Right atrium auricular region (tissue), 2 donors: Measurements from ENCODE around the gene HNRNPCL1. TPM values are rescaled to one million over a fixed set of nuclear protein-coding genes. Genes with fewer than 3 reads are reported as not detected.

Source experiments
- DNase-seq: peaks from one replicate; pipeline ENCODE4 v3.0.0-alpha.2; 2019; ENCODE audit warnings: low spot score
- H3K27ac ChIP-seq, 2 donors: fragments of 200-600 bp; sonication (generic); 1 replicate in 1 of 2; 2 replicates in 1 of 2; pipeline ENCODE4 v1.5.1; 2016 to 2019
- H3K27me3 ChIP-seq, 2 donors: fragments of 200-600 bp; sonication (generic); one replicate each; pipeline versions ENCODE4 v1.5.1 to v1.6.0; 2017 to 2019
- H3K36me3 ChIP-seq: fragments of 200-600 bp; sonication (generic); one replicate; pipeline ENCODE4 v1.5.1; 2016
- H3K4me1 ChIP-seq, 2 donors: fragments of 200-600 bp; sonication (generic); one replicate each; pipeline versions ENCODE4 v1.5.1 to v1.6.0; 2017 to 2019
- H3K4me3 ChIP-seq, 2 donors: fragments of 200-600 bp; sonication (generic); 1 replicate in 1 of 2; 2 replicates in 1 of 2; pipeline ENCODE4 v1.5.1; 2017 to 2019; ENCODE audit warnings: mild to moderate bottlenecking in 1 of 2, moderate library complexity in 1 of 2
- H3K9me3 ChIP-seq, 2 donors: fragments of 200-600 bp; sonication (generic); one replicate each; pipeline ENCODE4 v1.5.1; 2019
- total RNA-seq, 2 donors: library from RNA; depleted of rRNA; stranded (reverse); fragments of >200 nt; gene quantifications; one replicate each; pipeline ENCODE4 v1.1.0, GENCODE V29; 2016
- TF ChIP-seq, protein P1 (sequence below), 2 donors: fragments of 200-600 bp; sonication (generic); IDR thresholded peaks; one replicate each; pipeline ENCODE4 v1.5.1; 2019; ENCODE audit warnings: antibody characterized with exemption in 2 of 2

HNRNPCL1 gene
- total RNA-seq, 2 donors from 2014 or later: not detected

- DNase-seq: no peak
- H3K4me1 ChIP-seq: no peaks in the 10 kb centered on the region
- H3K4me3 ChIP-seq: no peak overlapping the region
- no peaks in the 10 kb centered on the region for H3K36me3 ChIP-seq
- no peaks in the 10 kb centered on the region for H3K9me3 ChIP-seq
- H3K27ac ChIP-seq: no peak overlapping the region
- H3K27me3 ChIP-seq: no peaks in the 10 kb centered on the region
- TF ChIP-seq, protein P1, sequence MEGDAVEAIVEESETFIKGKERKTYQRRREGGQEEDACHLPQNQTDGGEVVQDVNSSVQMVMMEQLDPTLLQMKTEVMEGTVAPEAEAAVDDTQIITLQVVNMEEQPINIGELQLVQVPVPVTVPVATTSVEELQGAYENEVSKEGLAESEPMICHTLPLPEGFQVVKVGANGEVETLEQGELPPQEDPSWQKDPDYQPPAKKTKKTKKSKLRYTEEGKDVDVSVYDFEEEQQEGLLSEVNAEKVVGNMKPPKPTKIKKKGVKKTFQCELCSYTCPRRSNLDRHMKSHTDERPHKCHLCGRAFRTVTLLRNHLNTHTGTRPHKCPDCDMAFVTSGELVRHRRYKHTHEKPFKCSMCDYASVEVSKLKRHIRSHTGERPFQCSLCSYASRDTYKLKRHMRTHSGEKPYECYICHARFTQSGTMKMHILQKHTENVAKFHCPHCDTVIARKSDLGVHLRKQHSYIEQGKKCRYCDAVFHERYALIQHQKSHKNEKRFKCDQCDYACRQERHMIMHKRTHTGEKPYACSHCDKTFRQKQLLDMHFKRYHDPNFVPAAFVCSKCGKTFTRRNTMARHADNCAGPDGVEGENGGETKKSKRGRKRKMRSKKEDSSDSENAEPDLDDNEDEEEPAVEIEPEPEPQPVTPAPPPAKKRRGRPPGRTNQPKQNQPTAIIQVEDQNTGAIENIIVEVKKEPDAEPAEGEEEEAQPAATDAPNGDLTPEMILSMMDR (IDR thresholded peaks at IDR 0.05): no peak
Measured at GRCh38 chr1:12811409-12811784, 37.1 kb downstream of the HNRNPCL1 start.

DNA sequence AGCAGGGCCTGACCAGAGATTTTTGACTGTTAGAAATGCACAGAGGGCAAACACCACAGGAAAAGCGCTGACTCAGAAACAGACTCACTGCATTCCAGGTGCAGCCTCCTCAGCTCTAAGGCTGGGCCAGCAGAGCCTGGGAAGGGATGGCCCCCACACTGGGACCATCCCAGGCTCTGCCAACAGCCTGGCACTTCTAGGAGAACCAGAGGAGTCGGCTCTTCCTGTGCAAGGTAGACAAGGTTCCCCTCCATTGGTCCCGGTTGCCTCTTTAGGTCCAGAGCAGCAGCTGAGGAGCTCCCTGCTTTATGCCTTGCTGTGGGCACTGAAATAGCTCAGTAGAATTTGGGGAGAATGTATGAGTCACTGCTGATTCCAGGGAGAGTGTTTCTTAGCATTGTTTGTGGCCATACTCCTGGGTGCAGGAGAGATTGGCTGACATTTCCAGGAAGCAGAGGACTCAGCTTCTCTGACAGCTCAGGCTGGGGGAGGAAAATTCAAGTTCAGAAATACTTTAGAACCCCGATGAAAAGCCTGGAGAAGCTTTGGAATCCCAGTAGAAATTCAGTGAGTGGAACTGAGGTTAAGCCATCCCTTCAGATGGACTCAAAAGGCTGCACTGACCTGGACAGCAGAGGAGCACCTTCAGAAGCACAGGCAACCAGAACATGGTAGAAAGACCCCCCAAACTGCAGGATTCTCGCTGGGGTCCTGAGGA, 37.7 kb downstream of the HNRNPCL1 start:
- no peaks in the 10 kb centered on the region for H3K27me3 ChIP-seq
- H3K4me1 ChIP-seq: no peaks in the 10 kb centered on the region
- H3K9me3 ChIP-seq: no peaks in the 10 kb centered on the region
- H3K4me3 ChIP-seq: no peak overlapping the region
- DNase-seq: no peak
- no peaks in the 10 kb centered on the region for H3K36me3 ChIP-seq
- H3K27ac ChIP-seq: no peak overlapping the region
- TF ChIP-seq, protein P1 (IDR thresholded peaks at IDR 0.05): no peak

DNA sequence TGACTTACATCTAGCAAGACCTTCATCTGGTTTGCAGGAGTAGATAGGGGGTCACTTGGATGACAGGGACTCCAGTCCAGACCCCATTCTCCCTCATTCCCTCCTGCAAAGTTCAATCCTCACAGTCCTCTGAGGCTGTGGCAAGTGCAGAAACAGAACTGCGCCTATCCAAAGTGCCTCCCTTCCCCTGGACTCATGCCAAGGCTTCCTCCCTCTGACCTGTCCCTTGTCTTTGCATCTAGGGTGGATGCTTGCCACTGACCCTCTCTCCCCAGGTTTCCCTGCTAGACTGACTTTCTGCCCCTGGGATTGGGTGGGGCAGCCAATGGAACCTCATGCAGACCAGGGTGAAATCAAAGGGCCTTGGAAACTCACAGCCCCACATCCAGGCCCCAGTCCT, 38.6 kb downstream of the HNRNPCL1 start:
- H3K27ac ChIP-seq: no peak overlapping the region
- H3K9me3 ChIP-seq: peaks cover 0 to under 1% of the 10 kb centered on the region in 2 donors
- H3K4me3 ChIP-seq: no peak overlapping the region
- no peaks in the 10 kb centered on the region for H3K36me3 ChIP-seq
- TF ChIP-seq, protein P1 (IDR thresholded peaks at IDR 0.05): no peak
- H3K27me3 ChIP-seq: no peaks in the 10 kb centered on the region
- no peaks in the 10 kb centered on the region for H3K4me1 ChIP-seq
- DNase-seq: no peak

- H3K36me3 ChIP-seq: no peaks in the 10 kb centered on the region
- no peak for DNase-seq
- H3K27ac ChIP-seq: no peak overlapping the region
- no peaks in the 10 kb centered on the region for H3K27me3 ChIP-seq
- no peaks in the 10 kb centered on the region for H3K4me1 ChIP-seq
- H3K4me3 ChIP-seq: no peak overlapping the region
- H3K9me3 ChIP-seq: peaks cover 0 to 1% of the 10 kb centered on the region in 2 donors
- TF ChIP-seq, protein P1 (IDR thresholded peaks at IDR 0.05): no peak
Measured at GRCh38 chr1:12799730-12800129, 48.8 kb downstream of the HNRNPCL1 start.

GRCh38 chr1:12798911-12799310, 49.6 kb downstream of the HNRNPCL1 start:
- no peak for DNase-seq
- H3K27me3 ChIP-seq: no peaks in the 10 kb centered on the region
- no peak overlapping the region for H3K27ac ChIP-seq
- no peak overlapping the region for H3K4me3 ChIP-seq
- TF ChIP-seq, protein P1 (IDR thresholded peaks at IDR 0.05): no peak
- H3K4me1 ChIP-seq: no peaks in the 10 kb centered on the region
- no peaks in the 10 kb centered on the region for H3K9me3 ChIP-seq
- no peaks in the 10 kb centered on the region for H3K36me3 ChIP-seq

Other genes with a start within 250 kb of the HNRNPCL1 start
- gene DHRS3, start 230.5 kb downstream of the HNRNPCL1 start, total RNA-seq: 10 to 100 TPM; 50.4 to 78.9 TPM
- not detected for gene AADACL4, start 204.6 kb downstream of the HNRNPCL1 start, total RNA-seq
- gene AADACL3, start 132.6 kb downstream of the HNRNPCL1 start, total RNA-seq: not detected
- not detected for gene CFAP107, start 102.5 kb downstream of the HNRNPCL1 start, total RNA-seq
- not detected for gene PRAMEF12, start 75.0 kb downstream of the HNRNPCL1 start, total RNA-seq
- not detected for gene PRAMEF1, start 57.3 kb downstream of the HNRNPCL1 start, total RNA-seq
- not detected for gene PRAMEF11, start 17.3 kb downstream of the HNRNPCL1 start, total RNA-seq
- not detected for gene PRAMEF2, start 8.4 kb upstream of the HNRNPCL1 start, total RNA-seq
- gene PRAMEF4, start 37.5 kb upstream of the HNRNPCL1 start, total RNA-seq: not detected
- not detected for gene PRAMEF10, start 49.5 kb upstream of the HNRNPCL1 start, total RNA-seq
- not detected for gene PRAMEF7, start 67.9 kb upstream of the HNRNPCL1 start, total RNA-seq
- not detected for gene PRAMEF6, start 98.9 kb upstream of the HNRNPCL1 start, total RNA-seq
- gene PRAMEF27, start 207.9 kb upstream of the HNRNPCL1 start, total RNA-seq: not detected
- gene HNRNPCL3, start 212.0 kb upstream of the HNRNPCL1 start, total RNA-seq: not detected
- not detected for gene PRAMEF25, start 222.1 kb upstream of the HNRNPCL1 start, total RNA-seq